ENCODE results near the gene DNAJA4.

DNAJA4 gene

DNA sequence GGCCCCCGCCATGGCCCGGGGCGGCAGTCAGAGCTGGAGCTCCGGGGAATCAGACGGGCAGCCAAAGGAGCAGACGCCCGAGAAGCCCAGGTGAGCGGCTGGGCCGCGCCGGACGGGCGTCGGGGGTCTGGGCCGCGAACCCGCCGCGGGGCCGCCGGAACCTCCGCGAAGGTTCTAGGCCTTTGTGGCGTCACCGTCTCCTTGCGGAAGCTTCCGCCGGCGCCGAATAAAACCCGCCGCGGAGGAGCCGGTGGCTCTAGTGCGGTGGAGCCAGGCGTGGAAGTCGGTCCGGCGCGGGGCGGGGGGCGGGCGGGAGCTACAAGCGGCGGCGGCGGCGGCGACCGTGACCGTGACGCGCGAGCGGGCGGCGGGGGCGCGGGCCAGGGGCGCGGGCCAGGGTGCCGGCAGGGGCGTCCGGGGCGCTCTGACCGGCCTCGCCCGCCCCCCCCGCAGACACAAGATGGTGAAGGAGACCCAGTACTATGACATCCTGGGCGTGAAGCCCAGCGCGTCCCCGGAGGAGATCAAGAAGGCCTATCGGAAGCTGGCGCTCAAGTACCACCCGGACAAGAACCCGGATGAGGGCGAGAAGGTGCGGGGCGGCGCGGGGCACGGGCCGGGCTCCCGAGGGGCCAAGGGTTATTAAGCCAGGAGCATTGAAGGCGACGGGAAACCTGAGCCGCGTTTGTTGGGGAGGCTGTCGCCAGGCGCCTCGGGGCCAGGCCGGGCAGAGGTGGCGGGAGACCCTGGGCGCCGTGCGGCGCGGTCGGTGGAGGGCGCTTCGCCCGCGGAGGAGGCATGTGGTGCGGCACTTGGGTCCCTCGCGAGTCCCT lies at the start of gene DNAJA4:
Gene DNAJA4, plus strand, starts transcription at position 259 of the 833 bp plus-strand sequence. Its CDS starts 202 bp downstream, at position 461.
- DNase-seq: peak; percentile 11 to 58

DNA sequence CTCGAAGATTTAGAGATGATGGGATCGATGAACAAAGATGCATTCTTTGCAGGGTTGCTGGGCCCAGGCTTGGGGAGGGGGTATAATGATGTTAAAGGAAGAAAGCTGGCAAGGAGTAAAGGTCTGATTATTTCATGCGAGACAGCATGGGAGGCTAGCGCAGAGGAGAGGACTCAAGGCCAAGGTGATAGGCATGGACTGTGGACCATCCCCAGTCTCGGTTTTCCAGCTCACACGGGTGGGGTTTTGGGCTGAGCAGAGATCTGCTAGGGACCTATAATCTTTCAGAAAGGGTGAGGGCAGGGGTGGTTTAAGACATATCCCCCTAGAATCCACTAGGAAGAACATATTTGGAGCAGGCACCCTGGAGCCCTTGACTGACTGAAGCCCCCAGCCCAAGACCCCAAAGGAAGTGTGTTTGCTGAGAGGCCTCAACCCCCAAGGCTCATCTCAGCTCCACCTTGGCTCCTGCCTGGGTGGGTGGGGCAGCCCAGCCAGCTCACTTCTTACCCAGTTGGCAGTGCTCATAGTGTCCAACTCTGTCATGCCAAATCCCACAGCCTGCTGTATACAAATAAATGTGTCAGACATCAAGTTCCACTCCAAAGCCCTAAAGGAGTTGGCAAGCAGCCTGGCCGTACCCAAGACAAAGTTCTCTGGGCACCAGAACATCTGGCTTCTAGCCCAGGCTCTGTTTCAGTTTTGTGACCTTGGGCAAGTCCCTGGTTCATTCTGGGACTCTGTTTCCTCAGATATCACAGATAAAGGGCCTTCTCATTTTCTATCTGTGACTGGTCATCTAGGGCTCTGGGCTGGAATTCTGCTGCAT lies 47.9 kb upstream of the DNAJA4 start:
- DNase-seq: peak; percentile 33 to 52

DNA sequence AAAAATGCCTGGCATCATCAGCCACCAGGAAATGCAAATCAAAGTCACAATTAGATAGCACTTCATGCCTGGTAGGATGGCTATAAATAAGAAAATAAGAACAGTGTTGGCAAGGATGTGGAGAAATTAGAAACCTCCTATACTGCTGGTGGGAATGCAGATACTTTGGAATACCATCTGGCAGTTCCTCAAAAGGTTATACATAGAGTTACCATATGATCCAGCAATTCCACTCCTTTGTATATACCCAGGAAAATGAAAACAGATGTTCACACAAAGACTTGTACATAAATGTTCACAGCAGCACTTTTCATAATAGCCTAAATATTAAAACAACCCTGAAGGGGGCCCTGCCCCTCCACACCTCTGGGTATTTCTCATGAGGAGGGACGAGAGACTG lies 43.6 kb upstream of the DNAJA4 start:
- no peak for DNase-seq

DNA sequence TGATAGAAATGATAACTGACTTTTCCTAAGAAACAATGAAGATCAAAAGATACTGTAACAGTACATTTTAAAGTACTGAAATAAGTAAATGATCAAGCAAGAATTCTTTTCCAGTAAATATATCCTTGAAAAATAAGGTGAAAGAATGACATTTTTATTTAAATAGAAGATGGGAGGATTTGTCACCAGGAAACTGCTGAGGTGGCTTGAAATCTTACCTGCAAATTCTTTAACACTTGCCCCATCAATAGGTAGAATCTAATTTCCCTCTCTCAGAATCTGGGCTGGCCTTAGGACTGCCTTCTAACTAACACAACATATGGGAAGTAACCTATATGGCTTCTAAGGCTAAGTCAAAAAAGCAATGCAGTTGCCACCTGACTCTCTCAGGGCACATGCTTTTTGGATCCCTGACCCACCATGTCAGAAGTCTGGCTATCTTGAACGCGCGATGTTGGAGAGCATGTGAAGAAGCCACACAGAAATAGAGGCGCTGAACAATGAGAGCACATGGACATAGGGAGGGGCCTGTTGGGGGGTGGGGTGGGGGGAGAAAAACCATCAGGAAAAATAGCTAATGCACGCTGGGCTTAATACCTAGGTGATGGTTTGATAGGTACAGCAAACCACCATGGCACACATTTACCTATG lies 41.5 kb upstream of the DNAJA4 start:
- no peak for DNase-seq

DNA sequence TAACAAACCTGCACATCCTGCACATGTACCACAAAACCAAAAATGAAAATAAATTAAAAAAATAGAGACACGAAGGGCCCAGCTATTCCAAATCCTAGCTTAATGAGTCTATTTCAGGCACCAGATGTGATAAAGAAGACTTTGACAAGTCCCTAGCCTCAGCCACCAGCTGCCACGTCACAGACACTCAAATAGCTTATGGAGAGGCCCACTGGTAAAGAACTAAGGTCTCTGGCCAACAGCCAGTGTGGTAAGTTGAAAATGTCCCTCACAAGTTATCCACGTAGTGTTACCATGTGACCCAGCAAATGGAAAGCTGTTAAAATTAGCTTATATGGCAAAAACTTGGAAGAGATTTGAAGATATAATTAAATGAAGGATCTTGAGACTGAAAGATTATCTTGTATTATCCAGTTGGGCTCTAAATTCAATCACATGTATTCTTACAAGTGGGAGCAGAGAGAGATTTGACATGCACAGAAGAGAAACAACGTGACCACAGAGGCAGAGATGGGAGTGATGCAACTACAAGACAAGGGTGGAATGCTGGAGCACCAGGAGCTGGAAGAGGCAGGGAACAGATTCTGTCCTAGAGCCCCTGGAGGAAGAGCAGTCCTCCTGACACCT lies 40.9 kb upstream of the DNAJA4 start:
- DNase-seq: no peak

DNA sequence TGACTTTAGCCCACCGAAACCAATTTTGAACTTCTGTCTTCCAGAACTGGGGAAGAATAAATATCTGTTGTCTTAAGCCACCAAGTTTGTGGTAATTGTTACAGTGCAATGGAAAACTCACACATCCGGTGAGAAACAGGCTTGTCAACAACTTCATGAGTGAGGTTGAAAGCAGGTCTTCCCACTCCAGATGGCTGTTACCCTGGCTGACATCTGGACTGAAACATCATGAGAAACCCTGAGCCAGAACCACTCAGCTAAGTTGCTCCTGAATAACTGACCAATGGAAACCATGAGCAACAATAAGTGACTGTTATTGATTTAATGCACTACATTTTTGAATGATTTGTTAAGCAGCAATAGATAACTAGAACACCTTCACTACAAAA lies 40.3 kb upstream of the DNAJA4 start:
- no peak for DNase-seq

DNA sequence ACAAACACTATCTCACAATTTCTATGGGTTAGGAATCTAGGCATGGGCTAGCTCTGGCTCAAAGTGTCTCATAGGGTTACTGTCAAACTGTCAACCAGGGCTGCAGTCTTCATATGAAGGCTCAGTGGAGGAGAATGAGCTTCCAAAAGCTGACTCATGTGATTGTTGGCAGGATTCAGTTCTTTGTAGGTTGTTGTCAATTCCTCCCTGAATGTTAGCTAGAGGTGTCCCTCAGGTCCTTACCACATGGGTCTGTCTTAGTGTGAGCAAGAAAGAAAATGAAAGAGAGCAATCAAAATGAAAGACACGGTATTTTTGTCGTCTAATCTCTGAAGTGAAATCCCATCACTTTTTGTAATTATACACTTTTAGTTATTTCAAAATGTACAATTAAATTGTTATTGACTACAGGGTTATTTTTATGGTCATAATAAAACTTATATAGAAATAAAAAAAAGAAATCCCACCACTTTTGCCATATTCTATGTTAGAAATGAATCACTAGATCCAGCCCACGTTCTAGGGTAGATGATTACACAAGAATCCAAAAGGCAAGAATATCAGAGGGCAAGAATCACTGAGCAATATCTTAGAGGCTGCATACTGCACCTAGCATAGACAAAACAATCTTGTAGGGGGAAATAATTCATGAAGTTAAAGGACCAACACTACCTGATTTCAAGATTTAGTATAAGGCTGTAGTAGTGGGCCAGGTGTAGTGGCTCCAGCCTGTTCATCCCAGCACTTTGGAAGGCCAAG lies 38.4 kb upstream of the DNAJA4 start:
- no peak for DNase-seq

DNA sequence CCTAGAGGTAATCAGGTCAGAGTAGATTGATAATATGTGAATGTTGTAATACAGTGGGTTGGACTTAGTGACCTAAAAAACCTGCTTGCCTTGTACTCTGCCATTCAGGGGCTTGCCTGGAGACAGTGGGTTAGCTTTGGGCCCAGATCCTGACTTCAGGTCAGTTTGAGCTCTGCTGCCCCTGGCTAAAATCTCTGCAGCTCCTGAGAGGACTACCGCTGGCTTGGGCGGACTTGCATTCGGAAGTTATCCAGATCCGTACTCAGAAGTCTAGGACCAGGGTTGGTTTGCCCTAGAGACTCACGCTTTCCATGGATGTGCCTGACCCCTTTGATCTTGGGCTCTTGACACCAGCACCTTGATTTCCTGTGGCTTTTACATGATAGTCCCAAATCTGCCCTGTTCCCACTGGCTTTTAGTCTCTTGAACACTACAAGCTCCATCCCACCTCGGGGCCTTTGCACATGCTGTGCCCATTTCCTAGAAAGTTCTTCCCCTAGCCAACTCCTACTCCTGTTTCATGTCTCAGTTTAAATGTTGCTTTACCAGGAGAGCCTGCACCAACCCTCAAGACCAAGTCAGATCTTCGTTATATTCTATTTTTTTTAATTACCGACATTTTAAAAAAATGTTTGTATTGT lies 35.9 kb upstream of the DNAJA4 start:
- DNase-seq: no peak

DNA sequence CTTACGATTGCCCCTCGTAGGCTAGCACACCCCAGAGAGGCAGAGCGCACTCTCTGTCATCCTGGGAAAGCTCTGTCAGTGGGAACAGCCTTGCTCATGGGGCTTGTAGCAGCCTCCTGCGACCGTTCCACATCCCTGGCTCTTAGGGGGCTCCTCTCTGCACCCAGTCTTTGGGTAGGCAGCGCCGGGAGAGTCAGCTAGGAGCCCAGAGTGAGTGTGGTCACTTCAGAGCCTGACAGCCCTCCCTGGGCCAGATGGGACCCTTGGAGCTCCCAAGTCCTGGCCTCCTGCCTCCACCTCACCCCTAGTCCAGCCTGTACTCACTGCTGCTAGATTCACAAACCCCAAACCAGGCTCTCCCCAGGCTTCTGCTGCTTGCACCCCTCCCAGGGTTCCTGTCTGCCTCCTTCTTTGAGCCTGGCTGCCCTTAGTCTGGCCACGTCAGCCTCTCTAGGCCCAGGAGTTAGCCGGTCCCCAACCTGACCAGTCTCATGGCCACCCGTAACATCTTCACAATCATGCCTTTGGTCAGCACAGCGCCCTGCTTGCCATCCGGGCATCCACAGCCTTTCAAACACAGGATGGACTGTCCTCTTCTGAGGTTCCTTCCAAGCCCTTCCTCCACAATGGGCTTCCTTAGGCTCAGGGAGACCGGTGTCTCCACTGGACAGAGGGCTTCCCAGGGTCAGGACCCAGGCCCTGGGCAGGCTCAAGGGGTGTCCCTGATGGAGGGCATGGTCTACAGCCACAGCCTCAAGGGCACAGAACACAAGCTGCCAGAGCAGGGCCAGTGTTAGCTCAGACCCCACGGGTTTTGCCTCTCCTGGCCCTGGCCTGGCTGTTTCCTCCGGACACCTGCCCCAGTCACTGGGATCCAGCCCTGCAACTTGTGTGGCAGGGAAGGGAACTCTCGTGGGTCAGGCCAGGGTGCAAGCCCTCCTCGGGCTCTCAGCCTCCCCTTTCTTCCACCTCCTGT lies 34.6 kb upstream of the DNAJA4 start:
- DNase-seq: no peak

DNA sequence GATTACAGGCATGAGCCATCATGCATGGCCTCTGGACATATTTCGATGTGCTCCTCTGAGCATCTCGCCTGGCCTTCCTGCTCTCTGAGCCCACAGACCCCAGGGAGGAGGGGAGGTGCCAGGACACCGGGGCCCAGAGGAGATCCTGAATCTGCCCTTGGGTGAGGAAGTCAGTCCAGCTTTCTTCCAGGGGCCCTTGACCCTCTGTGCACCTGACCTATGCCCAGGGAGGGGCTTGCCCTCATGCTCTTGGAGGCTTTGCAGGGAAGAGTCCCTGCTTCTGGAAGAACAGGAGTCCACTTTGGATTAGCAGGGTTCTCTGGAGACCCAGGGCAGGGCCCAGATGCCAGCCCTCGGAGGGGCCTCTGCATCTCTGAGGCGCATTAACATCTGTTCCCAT lies 31.4 kb upstream of the DNAJA4 start:
- DNase-seq: no peak

DNA sequence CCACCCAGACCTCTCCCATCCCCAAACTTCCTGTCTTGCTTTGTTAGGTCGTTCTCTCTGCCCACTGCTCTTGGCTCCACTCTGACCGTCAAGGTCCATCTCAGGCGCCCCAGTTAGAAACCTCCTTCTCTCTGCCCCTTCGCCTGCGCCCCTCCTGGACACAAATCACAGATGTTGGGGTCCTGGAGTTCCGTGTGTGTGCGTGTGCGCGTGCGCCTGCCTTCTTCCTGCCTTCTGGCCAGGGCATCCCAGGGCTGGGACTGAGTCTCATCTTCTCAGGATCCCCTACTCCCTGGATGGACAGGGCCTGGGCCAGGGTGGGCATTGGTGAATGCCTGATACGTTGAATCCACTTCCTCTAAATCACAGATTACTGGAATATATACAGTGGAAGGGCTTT lies 30.9 kb upstream of the DNAJA4 start:
- no peak for DNase-seq

DNA sequence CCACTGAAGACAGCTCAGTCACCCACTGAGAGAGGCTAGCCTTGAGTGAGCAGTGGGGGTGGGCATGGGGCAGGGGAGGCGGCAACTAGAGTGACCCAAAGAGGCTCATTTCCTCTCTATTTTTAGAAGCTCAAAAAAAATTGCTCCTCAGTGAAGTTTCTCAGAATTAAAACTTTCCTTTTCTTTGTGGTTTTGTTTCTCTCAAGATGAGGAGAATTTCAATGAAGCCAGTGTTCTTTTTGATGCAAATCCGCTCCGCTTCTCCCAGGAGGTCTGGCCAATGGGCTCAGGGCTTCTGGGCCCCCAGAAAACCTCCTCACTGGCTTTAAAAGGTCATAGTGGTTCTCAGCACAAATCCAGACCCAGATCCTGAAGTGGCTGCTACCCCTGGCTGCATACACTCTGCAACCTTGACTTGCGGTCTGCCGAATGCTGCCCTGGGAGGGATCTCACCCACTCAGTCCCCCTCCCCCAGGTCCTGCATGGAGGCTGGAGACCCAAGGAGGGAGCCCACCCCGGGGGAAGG lies 29.8 kb upstream of the DNAJA4 start, which contains the start of gene ACSBG1:
Gene ACSBG1, minus strand, starts transcription at position 51 of the 526 bp plus-strand sequence. CDS start 64 bp downstream, outside the sequence.
- peak in 1 of 2 donors; percentile 51 for DNase-seq

DNA sequence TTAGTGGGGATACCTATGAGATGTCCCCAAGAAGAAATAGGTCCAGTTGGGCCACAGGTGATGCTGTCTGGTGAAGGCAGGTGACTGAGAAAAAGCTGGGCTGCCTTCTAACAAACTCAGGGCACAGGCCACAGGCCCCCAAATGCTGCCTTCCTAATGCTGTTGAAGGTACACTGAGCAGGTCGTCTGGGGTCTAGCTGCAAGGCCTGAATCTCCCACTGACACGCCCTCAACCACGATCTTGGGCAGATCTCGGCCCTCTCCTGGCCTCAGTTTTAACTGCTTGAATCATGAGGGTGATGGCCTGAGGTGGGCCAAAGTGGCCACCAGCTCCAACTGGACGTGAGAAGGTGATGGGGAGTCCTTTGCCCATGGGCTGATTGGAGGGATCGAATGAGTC lies 27.9 kb upstream of the DNAJA4 start:
- DNase-seq: no peak

DNA sequence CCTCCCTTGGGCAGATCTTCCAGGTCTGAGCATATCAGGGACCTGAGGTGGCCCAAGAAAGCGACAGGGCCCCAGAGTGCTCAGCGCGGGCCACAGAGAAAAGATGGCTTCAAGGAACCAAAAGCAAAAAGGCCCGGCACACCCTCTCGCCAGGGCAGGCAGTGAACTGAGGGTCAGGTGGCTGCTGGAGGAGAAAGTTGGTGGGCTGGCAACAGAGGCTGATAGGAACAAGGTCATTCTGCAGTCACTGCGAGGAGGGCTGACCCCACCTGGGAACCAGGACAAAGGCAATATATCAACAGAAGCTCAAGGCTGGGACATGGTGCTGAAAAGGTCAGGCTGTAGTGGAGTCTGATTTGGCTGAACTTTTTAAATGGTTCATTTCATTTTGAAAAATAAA lies 27.2 kb upstream of the DNAJA4 start:
- DNase-seq: no peak

DNA sequence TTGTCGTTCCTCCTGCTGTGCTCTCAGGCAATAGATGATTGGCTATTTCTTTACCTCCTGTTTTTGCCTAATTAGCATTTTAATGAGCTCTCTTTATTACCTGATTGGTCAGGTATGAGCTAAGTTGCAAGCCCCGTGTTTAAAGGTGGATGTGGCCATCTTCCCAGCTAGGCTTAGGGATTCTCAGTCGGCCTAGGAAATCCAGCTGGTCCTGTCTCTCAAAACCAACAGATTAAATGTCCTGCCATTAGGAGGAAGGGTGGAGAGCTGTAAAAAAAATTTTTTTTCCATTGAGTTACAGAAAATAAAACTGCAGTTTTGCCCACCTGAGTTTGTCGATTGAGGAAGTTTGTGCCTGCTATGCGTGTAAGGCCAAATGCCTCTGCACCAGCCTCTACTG lies 24.6 kb upstream of the DNAJA4 start:
- DNase-seq: no peak

DNA sequence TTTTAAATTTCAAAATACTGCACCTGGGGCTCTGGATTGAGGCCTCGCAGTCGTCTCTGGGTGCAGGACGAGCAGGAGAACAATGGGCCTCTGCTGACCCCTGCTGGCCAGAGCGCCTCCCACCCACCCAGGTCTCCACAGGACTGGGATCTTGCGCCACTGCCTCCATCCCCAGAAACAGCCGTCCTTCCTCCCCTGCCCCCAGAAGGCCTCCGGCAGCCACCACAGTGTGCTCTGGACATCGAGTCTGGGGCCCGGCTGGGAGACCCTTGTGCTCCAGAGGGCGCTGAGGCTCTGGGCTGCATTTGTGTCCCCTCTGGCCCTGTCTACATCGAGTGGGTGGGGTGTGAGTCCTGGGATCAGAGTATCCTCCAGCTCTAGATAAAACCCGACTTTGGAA lies 23.3 kb upstream of the DNAJA4 start:
- DNase-seq: peak; percentile 56 to 79

DNA sequence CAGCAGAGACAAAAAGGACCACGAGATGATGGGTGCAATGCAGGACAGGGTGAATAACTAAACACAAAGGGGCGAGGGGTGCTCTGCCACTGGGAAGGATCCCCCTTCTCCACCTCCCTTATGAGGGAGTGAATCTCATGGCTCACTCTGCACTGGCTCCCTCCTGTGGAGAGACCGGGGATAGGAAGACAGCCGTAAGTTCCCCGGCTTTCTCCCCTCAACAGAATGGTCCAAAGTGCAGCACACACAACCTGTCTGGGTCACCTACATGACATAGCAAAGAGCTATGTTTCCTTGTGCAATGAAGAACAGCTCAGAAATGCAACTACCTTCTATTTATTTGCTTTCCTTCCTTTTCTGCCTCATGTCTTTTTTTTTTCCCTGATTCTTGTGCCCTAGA lies 22.2 kb upstream of the DNAJA4 start:
- peak in 1 of 2 donors; percentile 21 for DNase-seq

DNA sequence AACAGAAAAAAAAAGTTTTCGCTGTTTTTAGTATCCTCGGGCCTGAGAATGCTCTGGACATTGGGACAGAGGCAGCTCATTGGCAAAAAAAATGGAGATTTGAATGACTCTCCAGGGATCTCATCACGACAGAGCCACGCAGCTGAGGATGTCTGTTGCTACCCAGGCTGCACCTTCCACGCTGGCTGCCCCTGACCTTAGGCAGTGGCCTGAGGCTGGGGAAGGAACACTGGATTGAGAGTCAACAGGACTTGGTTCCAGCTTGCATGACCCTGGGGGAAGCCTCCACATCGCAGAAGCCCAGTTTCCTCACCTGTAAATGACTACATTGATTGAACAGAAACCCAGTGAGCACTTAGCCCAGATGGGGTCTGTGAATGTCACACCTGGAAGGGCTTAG lies 21.3 kb upstream of the DNAJA4 start:
- DNase-seq: no peak

DNA sequence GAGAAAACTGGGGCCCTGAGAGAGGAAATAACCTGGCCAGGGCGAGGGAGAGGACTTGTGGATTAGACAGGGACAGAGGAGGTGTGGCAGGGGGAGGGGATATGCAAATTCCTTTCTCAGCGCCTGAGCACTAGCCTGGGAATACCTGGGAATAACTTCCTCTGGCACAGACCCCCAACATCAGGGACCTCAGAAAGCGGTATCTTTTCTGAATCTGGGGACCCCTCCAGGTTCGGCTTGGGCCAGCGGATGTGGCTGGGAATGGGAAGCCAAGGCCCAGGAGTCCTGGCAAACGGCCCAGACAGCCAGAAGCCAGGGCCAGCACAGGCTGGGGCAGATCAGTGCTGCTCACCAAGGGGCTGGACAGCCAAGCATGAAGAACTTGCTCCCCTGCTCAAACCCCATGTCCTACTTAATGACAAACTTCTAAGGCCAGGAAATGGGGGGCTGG lies 20.8 kb upstream of the DNAJA4 start:
- DNase-seq: peak in 1 of 2 donors; percentile 23

DNA sequence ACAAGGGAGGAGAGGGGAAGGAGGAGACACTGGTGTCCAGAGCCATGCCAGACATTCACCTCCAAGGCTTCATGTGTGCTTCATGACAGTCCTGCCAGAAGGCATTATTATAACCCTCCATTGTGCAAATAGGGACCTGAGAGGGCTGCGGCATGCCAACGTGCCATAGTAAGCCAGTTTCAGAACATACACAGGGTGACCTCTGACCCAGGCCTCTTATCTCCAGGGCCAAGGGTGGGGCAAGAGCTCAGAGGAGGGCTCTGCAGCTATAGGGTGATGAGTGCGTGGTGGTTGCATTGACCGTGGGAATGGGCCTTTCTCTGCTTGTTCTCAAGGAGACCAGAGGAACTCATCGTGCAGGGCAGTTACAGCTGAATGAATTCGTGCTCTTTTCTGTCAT lies 20.3 kb upstream of the DNAJA4 start:
- no peak for DNase-seq
